Measurements from ENCODE around the gene ECSCR.
"Not testable (repeated sequence)": the region's sequence is repeated elsewhere in the genome, so short reads cannot be mapped to it uniquely, and the experiment has no call there.

ECSCR gene

DNA sequence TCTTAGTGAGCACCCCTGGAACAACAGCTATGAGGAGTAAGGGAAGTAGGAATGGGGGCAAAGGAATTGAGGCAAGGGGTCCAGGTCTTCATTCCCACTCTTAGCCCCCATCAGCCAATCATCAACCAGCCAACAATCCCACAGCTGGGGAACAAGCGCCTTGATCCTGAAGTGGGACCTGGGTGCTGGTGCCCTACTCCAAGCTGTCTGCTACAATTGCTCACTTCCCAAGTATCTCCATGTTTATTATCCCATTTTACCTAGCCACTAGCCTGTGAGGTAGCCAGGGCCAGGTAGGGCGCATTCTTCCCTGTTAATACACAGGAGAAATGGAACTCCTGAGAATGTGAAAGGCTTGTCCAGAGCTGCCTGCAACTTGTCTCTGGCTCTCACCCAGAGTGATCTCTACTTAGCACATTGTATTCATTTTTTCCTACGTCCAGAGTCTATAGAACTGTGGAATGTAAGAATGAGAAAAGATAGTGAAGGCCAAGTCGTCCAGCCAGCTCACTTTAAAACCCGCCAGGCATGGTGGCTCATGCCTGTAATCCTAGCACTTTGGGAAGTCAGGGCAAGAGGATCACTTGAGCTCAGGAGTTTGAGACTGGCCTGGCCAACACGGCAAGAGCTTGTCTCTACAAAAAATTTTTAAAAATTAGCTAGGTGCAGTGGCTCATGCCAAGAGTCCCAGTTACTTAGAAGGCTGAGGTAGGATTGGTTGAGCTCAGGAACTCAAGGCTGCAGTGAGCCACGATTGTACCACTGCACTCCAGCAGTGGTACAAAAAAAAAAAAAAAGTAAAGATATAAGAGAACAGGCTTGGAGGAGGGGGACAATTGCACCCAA lies 17.0 kb downstream of the ECSCR start:
- no peak for FAIRE-seq

DNA sequence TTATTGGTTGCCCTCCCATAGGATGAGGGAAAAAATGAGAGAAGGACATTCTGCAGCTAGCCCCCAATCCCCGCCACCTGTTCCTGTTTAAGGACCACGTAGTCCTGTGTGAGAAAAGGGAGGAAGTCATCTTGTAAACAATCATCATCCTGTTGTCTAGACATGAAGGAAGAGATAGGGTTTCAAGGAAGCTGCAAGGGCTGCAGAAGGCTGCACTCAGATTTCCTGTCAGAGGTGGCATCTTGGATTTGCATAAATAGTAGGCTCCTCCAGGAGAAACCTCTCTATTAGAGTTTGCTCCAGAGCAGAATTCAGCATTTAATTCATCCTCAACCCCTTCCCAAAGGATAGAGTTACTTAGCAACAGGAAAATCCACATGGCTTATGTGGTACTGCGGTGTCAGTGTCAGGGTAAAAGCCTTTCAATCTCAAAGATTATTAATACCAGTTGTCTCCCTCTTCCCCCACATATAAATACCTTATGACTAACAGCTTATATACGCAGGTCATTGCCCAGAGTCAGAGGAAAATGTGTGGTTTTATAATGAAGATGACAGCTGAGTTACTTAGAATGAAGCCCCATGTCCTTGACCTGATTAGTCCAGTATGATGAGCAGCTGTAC lies 18.6 kb downstream of the ECSCR start:
- no peak for FAIRE-seq

DNA sequence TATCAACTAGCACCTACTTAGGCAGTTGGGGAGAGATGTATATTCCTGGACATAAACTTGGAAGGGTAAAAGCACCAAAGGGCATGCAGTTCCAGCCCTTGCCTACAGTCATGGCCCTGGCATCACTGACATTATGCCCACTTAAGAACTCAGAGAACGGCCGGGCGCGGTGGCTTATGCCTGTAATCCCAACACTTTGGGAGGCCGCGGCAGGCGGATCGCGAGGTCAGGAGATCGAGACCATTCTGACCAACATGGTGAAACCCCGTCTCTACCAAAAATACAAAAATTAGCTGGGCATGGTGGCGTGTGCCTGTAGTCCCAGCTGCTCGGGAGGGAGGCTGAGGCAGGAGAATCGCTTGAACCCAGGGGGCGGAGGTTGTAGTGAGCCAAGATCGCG lies 22.1 kb downstream of the ECSCR start:
- FAIRE-seq, result not testable (repeated sequence)

DNA sequence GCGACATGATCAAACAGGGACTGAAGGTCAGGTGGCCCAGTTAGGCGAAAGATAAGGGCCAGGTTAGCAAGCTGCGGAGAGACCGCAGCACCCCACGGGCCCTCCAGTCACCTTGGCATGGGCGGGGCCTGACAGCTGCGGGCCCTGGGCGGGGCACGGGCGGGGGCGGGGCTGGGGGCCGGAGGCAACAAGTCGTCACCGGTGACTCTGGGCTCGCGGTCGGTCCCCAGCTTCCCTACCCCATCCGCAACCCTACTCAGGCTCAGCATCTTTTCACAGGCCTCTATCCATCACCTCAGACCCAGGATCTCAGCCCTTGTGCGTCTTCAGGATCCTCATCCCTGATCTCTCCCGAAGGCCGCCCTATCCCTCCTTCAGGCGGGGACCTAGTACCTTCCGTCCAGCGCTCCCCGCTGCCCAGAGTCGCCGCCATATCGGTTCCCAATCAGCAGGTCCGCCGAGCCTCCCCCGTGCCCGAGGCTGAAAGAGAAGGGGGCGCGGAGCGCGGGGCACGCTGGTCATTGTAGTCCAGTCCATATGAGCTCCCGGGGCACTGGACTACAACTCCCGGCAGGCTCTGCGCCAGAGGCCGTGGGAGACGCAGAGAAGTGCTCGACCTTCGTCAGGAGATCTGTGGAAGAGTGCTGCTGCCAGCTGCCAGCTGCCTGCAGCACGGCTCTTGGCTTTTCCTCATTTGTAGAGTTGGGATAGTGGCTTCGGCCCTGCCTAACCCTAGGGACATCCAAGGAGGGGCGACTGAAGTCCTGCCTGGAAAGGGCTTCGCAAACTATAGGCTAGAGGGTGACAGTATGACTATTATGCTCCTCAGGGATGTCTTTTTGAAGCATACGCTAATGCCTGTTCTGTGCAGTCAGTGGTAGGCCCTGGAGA lies 23.3 kb downstream of the ECSCR start, which contains the start of gene DNAJC18:
TSS of gene DNAJC18 (minus strand) at position 513 of the 891 bp plus-strand sequence. CDS start at position 433, 80 bp downstream.
- FAIRE-seq, result no peak

DNA sequence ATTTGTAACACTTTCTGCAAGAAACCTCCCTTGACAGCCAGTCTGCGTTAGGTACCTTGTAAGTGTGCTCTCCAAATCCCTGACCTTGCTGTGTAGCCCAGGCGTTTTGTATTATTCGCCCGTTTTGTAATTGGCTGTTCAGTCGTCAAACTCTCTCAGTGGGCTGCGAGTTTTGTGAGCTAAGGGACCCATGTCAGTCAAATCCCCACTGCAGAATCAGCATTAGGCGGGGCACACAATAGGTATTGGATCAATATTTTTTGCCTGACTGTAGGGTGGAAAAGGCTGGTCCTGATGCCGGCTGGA lies 23.9 kb downstream of the ECSCR start:
- no peak for FAIRE-seq

DNA sequence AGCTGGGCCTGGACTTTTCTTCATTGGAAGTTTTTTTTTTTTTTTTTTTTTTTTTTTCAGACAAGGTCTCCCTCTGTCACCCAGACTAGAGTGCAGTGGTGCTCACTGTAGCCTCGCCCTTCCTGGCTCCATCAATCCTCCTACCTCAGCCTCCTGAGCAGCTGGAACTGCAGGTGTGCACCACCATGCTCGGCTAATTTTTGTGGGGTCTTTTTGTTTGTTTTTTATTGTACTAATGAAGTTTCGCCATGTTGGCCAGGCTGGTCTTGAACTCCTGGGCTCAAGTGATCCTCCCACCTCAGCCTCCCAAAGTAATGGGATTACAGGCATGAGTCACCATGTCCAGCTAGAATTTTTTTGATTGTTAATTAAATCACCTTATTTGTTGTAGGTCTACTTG lies 26.9 kb downstream of the ECSCR start:
- FAIRE-seq, result no peak

DNA sequence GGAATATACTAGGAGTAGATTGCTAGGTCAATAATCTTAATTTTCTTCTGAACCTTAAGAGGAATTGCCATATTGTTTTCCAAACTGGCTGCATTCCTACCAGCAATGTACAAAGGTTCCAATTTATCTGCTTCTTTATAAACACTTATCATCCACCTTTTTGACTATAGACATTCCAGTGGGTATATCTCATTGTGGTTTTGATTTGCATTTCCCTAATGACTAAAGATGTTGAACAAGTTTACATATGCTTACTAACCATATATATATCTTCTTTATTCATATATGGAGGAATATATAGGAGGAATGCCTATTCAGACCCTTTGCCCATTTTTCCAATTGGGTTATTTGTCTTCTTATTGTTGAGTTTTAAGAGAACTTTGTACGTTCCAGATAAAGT lies 30.8 kb downstream of the ECSCR start:
- no peak for FAIRE-seq

DNA sequence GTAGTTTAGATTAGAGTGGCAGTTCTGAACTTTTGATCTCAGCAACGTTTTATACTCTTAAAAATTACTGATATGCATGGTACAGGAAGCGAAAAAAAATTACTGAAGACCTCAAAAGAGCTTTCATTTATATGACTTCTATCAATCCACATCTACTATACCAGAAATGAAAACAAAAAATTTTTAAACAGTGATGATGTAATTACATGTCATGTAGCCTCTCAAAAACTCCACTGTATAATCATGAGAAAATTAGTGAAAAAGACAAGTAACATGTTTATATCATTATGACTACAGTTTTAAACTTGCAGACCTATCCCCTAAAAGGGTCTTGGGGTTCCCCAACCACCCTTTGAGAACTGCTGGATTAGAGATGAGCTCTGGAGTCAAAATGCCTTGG lies 32.5 kb downstream of the ECSCR start:
- no peak for FAIRE-seq

DNA sequence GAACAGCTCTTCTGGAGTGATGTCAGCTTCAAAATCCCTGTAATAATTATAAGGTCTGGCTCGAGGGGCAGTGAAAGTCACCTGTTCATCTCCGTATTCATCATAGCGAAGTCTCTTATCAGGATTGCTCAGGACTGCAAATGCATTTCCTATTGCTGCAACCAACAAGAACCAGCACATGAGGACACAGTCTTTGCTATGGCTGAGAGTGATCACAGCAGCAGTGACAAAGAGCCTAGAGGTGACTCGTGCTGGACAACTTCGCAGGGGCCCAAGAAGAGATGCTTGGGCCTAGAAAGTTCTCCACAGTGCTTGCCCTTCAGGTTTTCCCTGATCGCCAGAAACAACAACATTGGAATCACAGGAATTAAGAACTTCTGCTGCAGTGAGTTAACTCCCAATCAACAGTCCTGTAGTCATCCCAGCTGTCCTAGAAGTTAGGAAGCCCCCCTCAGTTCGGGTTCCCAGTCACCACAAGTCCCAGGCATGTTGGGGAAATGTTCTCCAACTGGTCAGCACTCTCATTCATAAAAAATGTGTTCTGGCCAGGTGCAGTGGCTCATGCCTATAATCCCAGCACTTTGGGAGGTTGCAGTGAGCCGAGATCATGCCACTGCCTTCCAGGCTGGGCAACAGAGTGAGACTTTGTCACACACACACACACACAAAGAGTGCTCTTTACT lies 36.2 kb downstream of the ECSCR start:
- FAIRE-seq, result no peak

DNA sequence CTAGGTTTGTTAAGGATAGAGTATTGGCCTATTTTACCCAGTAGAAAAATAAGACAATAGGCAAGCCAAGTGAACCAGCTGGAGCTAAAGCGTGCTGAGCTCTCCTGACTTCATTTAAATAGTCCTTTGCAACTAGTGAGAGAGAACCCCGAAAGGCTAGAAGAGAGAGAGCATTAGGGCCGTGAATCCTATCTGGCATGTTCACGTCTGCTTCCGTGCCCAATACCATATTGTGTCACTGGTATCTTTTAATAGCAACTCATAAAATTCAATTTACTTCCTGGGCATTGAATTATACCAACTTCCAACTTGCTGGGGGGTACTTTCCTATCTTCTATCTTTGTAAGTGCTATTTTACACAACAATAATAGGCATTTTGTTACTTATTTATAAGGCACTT lies 37.0 kb downstream of the ECSCR start:
- no peak for FAIRE-seq

DNA sequence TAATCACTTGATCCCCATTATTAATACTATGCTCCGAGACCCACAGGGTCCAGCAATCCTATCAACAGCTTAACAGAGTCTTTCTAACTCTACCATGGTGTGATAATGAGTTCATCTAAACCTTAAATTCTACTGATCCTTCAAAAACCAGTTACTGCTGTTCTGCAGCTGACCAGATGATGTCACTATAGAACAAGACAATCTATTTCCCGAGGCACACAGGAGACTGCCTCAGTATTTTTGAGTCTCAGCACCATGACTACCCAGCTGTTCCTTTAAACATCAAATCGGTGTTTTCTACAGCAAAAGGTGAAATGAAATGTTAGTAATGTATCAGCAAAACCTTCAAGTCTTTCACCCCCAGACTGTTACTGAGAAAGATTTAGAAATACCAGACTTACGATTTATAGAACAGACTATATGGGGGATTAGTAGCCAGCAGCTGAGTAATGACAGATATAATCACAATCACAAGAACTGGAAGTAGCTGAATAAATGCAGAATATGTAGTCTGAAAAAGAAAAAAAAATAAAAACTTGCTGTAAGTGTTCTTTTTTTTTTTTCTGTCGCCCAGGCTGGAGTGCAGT lies 40.1 kb downstream of the ECSCR start:
- FAIRE-seq, result peak; percentile 79

DNA sequence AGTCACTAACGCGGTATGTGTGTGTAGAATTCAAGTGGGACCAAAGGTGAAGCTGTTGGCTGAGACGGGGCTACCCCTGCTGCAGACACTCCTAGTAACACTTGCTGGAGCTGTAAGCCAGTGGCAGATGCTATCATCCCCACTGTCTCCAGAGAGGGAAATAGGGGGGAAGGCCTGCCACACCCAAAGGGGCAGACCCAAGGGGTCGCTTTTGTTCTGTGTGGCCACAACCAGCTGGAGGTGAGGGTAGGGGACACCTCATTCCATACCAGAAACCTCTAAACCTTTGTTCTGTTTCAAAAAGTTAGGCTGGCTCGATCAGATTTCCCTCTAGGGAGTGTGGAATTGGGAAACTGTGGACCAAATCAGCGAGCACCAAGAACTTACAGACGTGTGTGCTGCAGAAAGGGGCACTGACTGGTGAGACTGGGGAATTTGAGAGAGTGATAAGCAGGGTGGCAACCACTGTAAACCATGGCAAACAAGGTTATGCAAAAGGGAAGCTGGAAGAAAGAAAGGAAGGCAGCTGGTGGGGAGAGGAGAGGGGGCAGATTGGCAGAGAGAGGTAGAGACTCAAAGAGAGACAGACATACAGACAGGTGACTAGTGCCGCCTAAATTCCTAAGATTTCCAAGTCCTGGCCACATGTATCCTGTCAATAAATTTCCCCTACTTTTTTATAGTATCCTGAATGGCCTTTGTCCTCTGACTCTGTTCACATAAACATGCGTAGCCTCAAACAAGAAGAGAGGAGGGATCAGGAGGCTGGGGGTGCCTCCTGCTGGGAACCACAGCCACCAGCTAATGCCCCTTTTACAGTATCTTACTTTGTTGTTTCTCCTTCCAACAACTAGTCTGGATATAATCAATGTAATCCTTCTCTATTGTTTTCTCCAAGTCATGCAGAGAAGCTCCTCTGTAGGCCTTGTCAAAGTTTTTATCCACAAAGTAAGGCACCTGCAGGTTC lies 43.0 kb downstream of the ECSCR start:
- FAIRE-seq, result no peak

DNA sequence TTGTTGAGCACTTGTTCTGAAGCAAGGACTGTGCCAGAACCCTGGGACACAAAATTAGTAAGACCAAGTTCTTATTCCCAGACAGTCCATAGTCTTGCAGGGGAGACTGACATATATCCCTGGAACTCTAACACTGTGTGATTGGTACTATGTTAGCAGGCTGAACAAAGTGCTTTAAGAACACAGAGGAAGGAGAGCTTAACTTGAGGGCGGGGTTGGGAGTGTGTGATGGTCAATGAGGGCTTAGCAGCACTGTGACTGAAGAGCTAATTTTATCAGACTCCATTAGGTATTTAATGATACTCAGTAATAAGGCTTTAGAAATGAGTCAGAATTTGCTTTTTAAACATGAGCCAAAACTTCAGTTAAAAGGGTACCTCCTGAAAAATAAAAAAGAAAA lies 43.8 kb downstream of the ECSCR start:
- no peak for FAIRE-seq

DNA sequence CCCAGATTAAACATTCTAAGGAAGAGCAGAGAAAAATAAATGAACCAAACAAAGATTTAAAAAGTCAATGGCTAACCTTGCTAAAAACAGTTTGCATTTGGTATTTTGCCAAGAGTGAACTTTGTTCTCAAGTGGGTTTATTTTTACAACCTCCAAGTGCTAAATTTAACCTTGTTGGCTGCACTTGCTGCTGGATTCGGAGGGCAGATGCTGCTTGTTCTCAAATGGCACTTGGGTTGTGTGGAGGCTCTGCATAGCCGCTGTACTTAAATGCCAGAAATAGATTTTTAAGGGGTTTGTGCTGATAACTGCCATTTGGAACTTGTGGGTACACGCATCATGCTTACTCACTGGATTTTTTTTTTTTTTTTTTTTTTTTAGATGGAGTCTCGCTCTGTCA lies 45.3 kb downstream of the ECSCR start:
- FAIRE-seq, result no peak

DNA sequence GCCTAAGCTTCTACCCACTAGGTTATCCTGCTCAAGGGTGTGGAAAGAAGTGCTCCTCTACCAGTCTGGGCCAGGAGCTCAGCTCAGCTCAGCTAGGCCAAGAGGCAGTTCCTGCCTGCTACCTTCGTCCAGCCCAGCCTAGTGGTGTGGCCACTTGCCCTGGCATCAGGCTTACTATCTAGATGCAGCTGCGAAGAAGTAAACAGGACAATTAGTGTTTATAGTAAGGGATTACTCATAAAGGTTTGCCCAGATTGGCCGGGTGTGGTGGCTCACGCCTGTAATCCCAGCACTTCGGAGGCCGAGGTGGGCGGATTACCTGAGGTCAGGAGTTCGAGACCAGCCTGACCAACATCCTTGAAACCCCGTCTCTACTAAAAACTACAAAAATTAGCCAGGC lies 45.9 kb downstream of the ECSCR start:
- no peak for FAIRE-seq

DNA sequence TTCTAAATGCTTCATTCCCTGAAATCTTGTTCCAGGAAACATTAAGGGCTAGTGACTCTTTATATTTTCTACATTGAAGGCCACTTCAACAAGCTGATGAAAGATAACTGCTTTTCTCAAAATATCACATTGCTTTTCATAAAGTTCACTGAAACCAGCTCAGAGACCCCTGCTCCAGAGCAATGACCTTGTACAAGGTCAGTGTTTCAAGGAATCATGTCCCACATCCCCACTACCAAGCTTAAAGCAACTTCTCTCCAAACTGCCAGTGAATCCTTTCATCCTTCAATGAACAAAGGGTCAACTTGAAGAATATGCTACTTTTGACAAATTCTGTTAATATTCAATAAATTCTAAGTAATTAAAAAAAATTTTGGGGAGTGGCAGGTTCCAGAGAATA lies 46.7 kb downstream of the ECSCR start:
- FAIRE-seq, result no peak

DNA sequence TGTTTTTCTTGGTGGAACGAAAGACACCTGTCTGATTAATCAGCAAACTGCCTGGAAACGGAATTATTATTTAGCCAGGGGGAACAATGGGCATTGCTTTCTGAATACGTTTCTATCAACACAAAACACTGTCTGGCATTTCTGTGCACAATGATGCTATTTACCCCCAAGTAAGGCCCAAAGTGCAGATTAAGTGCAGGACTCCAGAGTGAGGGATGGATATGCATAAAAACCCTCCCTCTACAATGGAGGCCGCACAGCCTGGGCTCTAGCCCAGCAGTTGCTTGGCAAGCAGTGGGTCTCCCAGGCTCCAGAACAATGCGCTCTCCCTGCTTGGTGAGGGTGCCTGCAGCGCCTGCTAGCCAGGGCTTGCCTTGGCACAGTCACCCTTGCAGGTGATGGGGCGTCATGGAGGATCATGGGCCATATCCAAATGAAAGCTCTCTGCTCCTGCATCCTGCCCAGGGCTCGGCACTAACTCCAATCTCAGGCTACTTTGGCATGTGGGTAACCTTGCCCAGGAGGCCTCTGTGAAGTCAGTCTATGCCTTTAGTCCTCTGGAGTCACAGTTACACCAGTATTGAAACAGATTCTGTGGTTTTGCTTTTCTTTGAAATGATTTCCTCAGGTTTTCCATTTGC lies 47.2 kb downstream of the ECSCR start:
- FAIRE-seq, result no peak

DNA sequence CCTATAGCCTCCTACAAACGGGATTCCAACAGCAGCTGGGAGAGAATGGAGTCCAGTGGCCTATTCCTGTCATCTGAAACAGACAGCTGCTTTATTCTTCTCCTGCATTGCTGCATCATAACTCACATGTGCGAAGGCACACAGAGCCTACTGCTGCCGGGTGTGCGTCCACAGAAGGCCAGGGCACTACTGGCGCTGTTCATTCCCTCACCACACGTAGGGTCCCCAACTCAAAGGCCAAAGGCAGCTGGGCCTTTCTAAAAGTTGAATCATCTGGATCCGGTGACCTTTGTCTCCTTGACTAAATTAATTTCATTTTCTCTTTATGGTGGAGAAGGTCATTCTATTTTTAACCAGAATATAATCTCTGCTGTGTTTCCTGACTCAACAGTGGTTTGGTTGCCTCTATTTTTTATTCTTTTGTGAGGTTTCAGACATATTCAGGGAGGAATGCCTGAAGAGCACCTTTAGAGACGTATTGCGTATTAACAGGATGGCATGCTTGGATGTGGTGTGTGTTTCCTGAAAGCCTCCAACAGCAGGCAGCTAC lies 47.9 kb downstream of the ECSCR start:
- FAIRE-seq, result no peak

DNA sequence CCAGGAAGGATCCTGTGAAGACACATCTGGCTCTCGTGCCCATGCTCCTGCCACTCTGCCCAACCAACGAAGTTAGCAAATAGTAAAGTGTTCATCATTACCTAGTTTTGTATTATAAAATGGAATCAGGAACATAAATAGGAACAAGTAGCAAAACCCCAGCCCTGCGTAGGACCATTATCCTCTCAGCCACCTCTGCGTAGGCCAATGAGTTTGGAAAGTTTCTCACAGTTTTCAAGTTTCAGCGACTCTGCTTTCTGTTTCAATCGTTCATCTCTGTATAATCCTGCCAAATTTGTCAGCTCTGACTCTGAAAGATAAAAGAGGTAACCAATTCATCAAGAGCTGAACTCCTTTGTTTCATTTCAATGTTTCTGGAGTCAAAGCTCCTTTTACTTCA lies 48.6 kb downstream of the ECSCR start:
- no peak for FAIRE-seq

DNA sequence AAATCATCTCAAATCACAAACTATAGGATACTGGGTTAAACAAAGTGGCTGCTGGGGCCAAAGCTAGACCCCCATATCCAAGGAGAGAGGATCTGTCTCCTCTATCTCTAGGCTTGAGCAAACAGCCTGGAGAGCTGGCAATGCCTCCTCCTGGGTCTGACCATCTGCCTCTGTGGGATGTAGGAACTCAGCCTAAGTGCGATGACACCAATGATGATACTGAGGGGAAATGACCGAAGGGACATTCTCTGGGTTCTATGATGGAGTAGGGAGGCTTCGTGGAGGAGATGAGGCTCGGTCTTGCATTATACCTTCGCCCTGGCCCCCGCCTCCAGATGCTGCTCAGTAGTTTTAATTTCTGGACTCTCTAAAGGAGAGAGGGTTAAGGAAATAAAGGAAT lies 49.4 kb downstream of the ECSCR start:
- FAIRE-seq, result no peak
